Glutamatergic neuron (in vitro differentiated cells): ENCODE data around the gene ACVR2B. TPM values are rescaled to one million over a fixed set of nuclear protein-coding genes. Genes with fewer than 3 reads are reported as not detected.

ENCODE experiments used
- DNase-seq: peaks from one replicate; pipeline ENCODE4 v3.0.0; 2022
- H3K27ac Mint-ChIP-seq: one replicate; pipeline ENCODE4 v1.8.0; 2020; ENCODE audit warnings: mild to moderate bottlenecking, mixed read lengths, inconsistent platforms; ENCODE audit not compliant: unreplicated experiment
- H3K27me3 Mint-ChIP-seq: one replicate; pipeline ENCODE4 v1.8.0; 2020; ENCODE audit warnings: mild to moderate bottlenecking, moderate library complexity, mixed read lengths, inconsistent platforms; ENCODE audit not compliant: unreplicated experiment
- H3K36me3 Mint-ChIP-seq: one replicate; pipeline ENCODE4 v1.8.0; 2020; ENCODE audit warnings: mild to moderate bottlenecking, mixed read lengths, inconsistent platforms; ENCODE audit not compliant: unreplicated experiment
- H3K4me1 Mint-ChIP-seq: one replicate; pipeline ENCODE4 v1.8.0; 2020; ENCODE audit warnings: mild to moderate bottlenecking, low read depth, mixed read lengths, inconsistent platforms; ENCODE audit not compliant: unreplicated experiment
- H3K4me3 Mint-ChIP-seq: one replicate; pipeline ENCODE4 v1.8.0; 2020; ENCODE audit warnings: mild to moderate bottlenecking, mixed read lengths, inconsistent platforms; ENCODE audit not compliant: unreplicated experiment
- H3K9me3 Mint-ChIP-seq: one replicate; pipeline ENCODE4 v1.8.0; 2020; ENCODE audit warnings: mild to moderate bottlenecking, moderate library complexity, mixed read lengths, inconsistent platforms; ENCODE audit not compliant: unreplicated experiment
- total RNA-seq: library from RNA; stranded (reverse); fragmentation: NEBNext Ultra II Directional; extraction: Animal tissue kit (Norgen Biotek cat#: 25700); gene quantifications from one replicate; pipeline ENCODE4 v1.2.1, GENCODE V29; 2021; ENCODE audit not compliant: unreplicated experiment
- TF ChIP-seq, protein P1 (sequence below): fragments of 200-600 bp; sonication (generic); IDR thresholded peaks from one replicate; pipeline ENCODE4 v1.5.0; 2021; ENCODE audit not compliant: partially characterized antibody, unreplicated experiment

ACVR2B gene
- total RNA-seq, 1 donor from 2014 or later = 122 TPM

DNA sequence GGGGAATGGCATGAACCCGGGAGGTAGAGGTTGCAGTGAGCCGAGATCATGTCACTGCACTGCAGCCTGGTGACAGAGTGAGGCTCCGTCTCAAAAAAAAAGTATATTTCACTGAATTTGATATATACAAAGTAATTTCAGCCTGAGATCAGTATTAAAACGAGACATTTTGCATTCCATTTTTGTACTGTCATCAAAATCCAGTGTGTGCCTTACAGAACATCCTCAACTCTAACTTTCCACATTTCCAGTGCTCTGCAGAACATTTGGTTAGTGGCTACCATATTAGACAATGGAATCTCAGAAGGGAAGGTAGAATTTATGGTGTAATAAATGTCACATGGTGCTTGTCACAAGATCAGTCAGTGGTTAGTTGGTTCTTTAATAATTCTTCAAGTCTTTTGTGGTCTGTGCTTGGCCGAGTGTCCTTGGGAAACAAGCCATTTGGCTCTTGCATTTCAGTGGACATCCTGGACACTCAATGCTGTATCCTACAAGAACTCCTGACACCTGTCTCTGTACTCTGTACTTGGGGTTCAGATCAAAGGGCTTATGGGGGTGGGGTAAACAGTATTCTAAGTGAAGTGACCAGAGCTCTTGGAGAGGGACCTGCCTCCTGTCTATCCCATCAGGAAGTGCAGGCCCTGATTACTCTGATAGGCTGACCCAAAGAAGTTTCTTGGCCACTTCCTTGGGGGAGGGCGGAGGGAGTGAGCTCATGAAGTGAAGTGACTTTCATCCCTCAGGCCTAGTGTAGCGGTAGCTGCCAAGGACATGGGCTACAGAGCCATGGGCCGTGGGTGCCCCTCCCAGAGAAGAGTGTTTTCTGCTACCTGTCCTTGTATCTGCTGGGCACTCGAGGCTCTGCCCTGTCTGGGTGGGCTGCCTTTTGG lies 3.7 kb downstream of the ACVR2B start:
- H3K27ac Mint-ChIP-seq = no peak overlapping the region
- H3K4me3 Mint-ChIP-seq = no peak overlapping the region
- H3K4me1 Mint-ChIP-seq = peaks cover 32% of the 10 kb centered on the region
- peaks cover 14% of the 10 kb centered on the region for H3K9me3 Mint-ChIP-seq
- peaks cover 23% of the 10 kb centered on the region for H3K27me3 Mint-ChIP-seq
- TF ChIP-seq, protein P1, sequence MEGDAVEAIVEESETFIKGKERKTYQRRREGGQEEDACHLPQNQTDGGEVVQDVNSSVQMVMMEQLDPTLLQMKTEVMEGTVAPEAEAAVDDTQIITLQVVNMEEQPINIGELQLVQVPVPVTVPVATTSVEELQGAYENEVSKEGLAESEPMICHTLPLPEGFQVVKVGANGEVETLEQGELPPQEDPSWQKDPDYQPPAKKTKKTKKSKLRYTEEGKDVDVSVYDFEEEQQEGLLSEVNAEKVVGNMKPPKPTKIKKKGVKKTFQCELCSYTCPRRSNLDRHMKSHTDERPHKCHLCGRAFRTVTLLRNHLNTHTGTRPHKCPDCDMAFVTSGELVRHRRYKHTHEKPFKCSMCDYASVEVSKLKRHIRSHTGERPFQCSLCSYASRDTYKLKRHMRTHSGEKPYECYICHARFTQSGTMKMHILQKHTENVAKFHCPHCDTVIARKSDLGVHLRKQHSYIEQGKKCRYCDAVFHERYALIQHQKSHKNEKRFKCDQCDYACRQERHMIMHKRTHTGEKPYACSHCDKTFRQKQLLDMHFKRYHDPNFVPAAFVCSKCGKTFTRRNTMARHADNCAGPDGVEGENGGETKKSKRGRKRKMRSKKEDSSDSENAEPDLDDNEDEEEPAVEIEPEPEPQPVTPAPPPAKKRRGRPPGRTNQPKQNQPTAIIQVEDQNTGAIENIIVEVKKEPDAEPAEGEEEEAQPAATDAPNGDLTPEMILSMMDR = no peak
- no peaks in the 10 kb centered on the region for H3K36me3 Mint-ChIP-seq
- DNase-seq = no peak

DNA sequence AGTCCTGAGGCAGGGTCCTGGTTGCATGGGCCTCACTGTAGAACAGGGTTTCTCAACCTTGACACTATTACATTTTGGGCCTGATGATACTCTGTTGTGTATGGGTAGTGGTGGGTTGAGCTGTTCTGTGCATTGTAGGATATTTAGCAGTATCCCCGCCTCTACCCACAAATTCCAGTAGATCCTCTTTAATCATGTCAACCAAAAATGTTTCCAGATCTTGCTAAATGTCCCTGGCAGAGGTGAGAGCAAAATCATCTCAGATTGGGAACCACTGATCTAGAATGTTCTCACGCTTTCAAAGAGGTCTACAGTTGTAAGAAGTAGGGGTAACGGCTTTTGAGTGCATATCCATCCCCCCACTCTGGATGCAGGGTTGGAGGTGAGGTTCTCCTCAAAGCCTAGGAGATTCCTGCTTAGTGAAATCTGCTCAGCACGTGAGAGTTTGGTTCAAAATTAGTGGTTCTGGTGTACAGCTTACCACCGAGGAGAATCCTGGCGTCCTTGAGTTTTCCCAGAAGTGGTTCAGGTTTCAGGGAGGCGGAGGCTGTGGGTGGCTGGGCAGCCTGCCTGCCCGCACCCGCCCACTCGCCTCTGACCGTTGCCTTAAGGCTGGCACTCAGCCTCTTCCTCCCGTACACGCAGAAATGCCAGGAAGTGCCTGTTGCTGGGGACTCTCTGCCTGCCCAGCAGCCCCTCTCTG lies 5.3 kb downstream of the ACVR2B start:
- Mint-ChIP-seq H3K4me1 (peaks cover 30% of the 10 kb centered on the region), H3K36me3 (no peaks in the 10 kb centered on the region), H3K9me3 (peaks cover 5% of the 10 kb centered on the region), H3K27ac (no peak overlapping the region), H3K27me3 (peaks cover 17% of the 10 kb centered on the region), H3K4me3 (no peak overlapping the region)
- TF ChIP-seq, protein P1 = no peak
- DNase-seq = no peak

DNA sequence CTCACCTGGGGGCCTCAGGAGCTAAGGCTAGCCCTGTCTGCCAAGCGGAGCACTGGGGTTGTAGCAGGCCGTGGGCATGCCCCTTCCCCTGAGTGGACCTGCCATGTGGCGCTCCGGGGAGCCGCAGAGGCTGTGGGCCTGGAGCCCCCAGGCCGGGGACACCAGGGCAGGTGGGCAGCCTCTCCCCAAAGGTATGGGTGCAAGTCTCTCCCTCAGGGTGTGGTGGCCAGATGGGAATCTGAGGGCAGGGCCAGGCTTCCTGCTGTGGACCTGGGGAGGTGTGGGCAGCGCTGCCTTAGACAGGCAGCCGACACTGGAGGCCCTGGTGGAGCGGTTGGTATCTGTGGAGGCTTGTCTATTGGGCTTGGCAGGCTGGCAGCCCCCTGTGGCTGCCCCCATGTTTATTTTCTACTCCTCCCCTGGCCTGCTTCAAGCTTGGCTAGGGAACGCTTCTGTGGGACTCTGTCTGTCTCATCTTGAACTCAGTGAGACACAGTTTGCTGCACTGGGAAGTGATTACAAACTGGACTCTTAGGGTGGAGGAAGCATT lies 5.9 kb downstream of the ACVR2B start:
- Mint-ChIP-seq H3K4me3 (no peak overlapping the region), H3K4me1 (peaks cover 30% of the 10 kb centered on the region), H3K27ac (no peak overlapping the region), H3K36me3 (no peaks in the 10 kb centered on the region), H3K27me3 (peaks cover 15% of the 10 kb centered on the region), H3K9me3 (peaks cover 4% of the 10 kb centered on the region)
- TF ChIP-seq, protein P1 = no peak
- DNase-seq = no peak

DNA sequence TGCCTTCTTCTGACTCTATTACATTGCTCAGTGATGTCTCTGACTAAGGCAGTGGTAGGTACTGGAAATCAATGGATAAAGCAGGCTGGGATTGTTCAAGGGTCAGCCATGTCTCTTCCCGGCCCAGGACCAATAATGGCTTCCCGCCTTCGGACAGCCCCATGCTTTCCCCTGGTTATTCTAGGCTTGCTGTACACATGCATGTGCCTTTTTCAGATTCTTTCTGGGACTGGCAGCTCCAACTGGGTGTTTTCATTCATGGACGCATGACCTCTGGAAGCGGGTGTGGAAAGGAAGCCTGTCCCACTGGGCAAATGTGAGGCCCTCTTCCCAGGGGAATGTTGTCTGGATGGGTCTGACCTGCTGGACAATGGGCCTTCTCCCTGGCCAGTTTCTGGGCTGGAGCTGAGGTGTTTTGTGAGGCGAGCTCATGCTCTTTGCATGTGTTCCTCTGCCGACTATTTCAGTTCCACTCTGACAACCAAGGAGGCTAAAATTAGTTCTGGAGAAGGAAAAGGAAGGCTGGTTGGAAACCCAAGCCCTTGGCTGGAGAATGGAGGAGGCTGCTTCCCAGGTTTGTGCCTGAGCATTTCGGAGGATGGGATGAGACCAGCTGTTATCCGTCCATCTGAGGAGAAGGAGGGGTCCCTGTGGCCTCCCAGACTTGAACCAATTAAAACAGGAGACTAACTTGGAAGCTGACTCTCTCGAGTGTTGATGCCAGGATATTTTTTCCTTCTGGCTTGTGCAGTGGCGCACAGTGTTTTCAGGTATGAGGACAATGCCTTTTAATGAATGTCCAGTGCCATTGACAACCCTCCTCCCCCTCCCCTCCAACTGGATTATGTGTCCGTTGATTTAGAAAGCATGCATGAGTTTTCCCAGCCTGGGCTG lies 6.9 kb downstream of the ACVR2B start:
- DNase-seq = no peak
- H3K27ac Mint-ChIP-seq = peak overlapping the region; percentile 67
- H3K4me3 Mint-ChIP-seq = peak overlapping the region; percentile 53
- peaks cover 30% of the 10 kb centered on the region for H3K4me1 Mint-ChIP-seq
- peaks cover 11% of the 10 kb centered on the region for H3K27me3 Mint-ChIP-seq
- TF ChIP-seq, protein P1 = no peak
- H3K9me3 Mint-ChIP-seq = peaks cover 3% of the 10 kb centered on the region
- peaks cover 4% of the 10 kb centered on the region for H3K36me3 Mint-ChIP-seq
